Activated CD8-positive, alpha-beta T cell treated with anti-CD3 and anti-CD28 coated beads for 36 hours (primary cell): ENCODE results near the gene SPRING1. TPM values are rescaled to one million over a fixed set of nuclear protein-coding genes. Genes with fewer than 3 reads are reported as not detected.

Source experiments
- ATAC-seq: fragments of 200-7000 bp; cut with Tn5 transposase; one replicate; pipeline ENCODE4 v1.10.0; 2021; ENCODE audit warnings: mild to moderate bottlenecking, moderate library complexity
- CTCF ChIA-PET: fragments of 350-600 bp; sonication (Branson Sonifier 250); formaldehyde crosslinking; loops from one replicate; lab custom pipeline; 2021; ENCODE audit warnings: antibody characterized with exemption; lab: Charles Lee
- POLR2A ChIA-PET: fragments of 350-600 bp; sonication (Branson Sonifier 250); formaldehyde crosslinking; loops from one replicate; lab custom pipeline; 2021; ENCODE audit warnings: antibody characterized with exemption; lab: Charles Lee
- DNase-seq: peaks from one replicate; pipeline ENCODE4 v3.0.0-alpha.2; 2020
- H3K27ac Mint-ChIP-seq: one replicate; pipeline ENCODE4 v1.8.0; 2021; ENCODE audit warnings: mild to moderate bottlenecking, mixed read lengths
- H3K27me3 Mint-ChIP-seq: one replicate; pipeline ENCODE4 v1.8.0; 2021; ENCODE audit warnings: mixed read lengths
- H3K36me3 Mint-ChIP-seq: one replicate; pipeline ENCODE4 v1.8.0; 2021; ENCODE audit warnings: low read depth, mixed read lengths
- H3K4me1 Mint-ChIP-seq: one replicate; pipeline ENCODE4 v1.8.0; 2021; ENCODE audit warnings: low read depth, mixed read lengths
- H3K4me3 Mint-ChIP-seq: one replicate; pipeline ENCODE4 v1.8.0; 2021; ENCODE audit warnings: mild to moderate bottlenecking, moderate library complexity, mixed read lengths
- H3K9me3 Mint-ChIP-seq: one replicate; pipeline ENCODE4 v1.8.0; 2021; ENCODE audit warnings: mixed read lengths
- intact Hi-C: fragments of 100-400 bp; cut with micrococcal nuclease; formaldehyde crosslinking; loops from one replicate; pipeline ENCODE4 v1.10.0; 2022
- total RNA-seq, 2 experiments: library from RNA; stranded (reverse); gene quantifications; one replicate each; pipeline ENCODE4 v1.2.3, GENCODE V29; 2021
- TF ChIP-seq, protein P1 (sequence below): fragments of 200-600 bp; IDR thresholded peaks from one replicate; pipeline ENCODE4 v1.8.0; 2022; ENCODE audit warnings: antibody characterized with exemption, mild to moderate bottlenecking

Gene SPRING1
- total RNA-seq, 2 experiments from 2014 or later, result 16.0 to 17.2 TPM

DNA sequence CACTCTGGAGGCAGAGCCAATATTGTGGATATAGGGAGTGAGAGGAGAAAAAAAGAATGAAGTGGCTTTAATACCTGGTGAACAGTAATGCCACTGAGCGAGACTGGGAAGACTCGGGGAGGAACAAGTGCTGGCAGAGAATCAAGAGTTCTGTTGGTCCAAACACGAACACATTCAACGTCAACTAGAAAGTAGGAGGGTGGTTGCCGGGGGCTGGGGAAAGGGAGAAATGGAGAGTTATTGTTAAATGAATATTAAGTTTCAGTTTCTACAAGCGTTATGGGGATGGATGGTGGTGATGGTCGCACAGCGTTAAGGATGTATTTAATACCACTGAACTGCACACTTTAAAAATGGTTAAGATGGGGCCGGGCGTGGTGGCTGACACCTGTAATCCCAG is 2.8 kb downstream of the SPRING1 start:
- intact Hi-C loops, result loop anchor here (5.0 to 10.0 kb wide), 3 partner anchors 82 to 400 kb away; no protein-coding TSS in a partner anchor
- H3K27ac Mint-ChIP-seq, result no peak overlapping the region
- H3K4me3 Mint-ChIP-seq, result no peak overlapping the region
- no peaks in the 10 kb centered on the region for H3K27me3 Mint-ChIP-seq
- peaks cover 31% of the 10 kb centered on the region for H3K4me1 Mint-ChIP-seq
- DNase-seq (no peak), ATAC-seq (no peak)
- CTCF ChIA-PET, result no interaction called here
- H3K9me3 Mint-ChIP-seq, result no peaks in the 10 kb centered on the region
- TF ChIP-seq, protein P1, sequence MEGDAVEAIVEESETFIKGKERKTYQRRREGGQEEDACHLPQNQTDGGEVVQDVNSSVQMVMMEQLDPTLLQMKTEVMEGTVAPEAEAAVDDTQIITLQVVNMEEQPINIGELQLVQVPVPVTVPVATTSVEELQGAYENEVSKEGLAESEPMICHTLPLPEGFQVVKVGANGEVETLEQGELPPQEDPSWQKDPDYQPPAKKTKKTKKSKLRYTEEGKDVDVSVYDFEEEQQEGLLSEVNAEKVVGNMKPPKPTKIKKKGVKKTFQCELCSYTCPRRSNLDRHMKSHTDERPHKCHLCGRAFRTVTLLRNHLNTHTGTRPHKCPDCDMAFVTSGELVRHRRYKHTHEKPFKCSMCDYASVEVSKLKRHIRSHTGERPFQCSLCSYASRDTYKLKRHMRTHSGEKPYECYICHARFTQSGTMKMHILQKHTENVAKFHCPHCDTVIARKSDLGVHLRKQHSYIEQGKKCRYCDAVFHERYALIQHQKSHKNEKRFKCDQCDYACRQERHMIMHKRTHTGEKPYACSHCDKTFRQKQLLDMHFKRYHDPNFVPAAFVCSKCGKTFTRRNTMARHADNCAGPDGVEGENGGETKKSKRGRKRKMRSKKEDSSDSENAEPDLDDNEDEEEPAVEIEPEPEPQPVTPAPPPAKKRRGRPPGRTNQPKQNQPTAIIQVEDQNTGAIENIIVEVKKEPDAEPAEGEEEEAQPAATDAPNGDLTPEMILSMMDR, result no peak
- POLR2A ChIA-PET, result no interaction called here
- H3K36me3 Mint-ChIP-seq, result peaks cover 19% of the 10 kb centered on the region

DNA sequence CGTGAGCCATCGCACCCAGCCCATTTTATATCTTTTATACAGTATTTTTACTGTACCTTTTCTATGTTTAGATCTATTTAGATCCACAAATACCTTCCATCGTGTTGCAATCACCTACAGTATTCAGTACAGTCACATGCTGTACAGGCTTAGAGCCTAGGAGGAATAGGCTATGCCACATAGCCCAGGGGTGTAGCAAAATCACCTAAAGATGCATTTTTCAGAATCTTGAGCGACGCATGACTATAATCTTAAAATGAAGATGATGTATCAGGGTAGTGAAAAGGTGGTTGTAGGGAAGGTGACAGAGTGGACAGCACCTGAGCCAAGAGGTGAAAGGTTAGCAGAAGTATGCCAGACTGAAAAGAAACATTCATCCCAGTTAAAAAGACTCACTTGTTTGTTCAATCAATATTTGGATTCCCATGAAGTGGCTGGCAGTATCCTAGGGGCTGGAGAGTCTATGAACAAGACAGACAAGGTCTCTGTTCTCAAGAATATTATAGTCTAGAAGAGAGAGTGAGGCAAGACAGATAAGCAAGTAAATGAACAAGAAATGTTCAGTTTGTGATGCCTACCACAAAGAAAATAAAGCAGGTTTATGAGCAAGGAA is 3.6 kb downstream of the SPRING1 start:
- Mint-ChIP-seq H3K4me1 (peaks cover 31% of the 10 kb centered on the region), H3K9me3 (no peaks in the 10 kb centered on the region), H3K27ac (no peak overlapping the region), H3K36me3 (peaks cover 20% of the 10 kb centered on the region), H3K27me3 (no peaks in the 10 kb centered on the region), H3K4me3 (no peak overlapping the region)
- POLR2A ChIA-PET, result interaction anchor here (0.7 kb wide), 1 partner anchor 175 kb away, joined by 4 read pairs; the partner anchor contains the start of gene MAP1LC3B2
- TF ChIP-seq, protein P1, result no peak
- DNase-seq (no peak), ATAC-seq (no peak)
- CTCF ChIA-PET, result no interaction called here
- intact Hi-C loops, result loop anchor here (10.0 kb wide), 2 partner anchors 191 to 401 kb away; no protein-coding TSS in a partner anchor

DNA sequence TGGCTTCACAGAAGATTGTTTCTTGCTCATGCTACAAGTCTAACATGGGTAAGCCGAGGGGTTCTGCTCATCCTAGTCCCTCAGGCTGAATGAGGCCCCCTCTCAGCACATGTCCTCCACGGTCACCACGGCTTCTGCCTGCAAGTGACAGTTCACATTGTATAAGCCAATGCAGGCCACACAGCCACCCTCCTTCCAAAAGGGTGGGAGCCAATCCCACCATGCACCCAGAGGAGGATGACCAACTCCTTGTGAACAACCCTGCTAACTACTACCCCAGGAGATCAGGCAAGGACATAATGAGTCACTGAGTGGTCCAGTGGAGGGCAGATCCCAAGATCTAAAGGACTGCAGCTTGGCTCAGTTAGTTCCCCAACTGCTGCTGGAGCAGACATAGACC is 6.1 kb downstream of the SPRING1 start:
- ATAC-seq (no peak), DNase-seq (no peak)
- no peaks in the 10 kb centered on the region for H3K27me3 Mint-ChIP-seq
- ChIA-PET POLR2A (no interaction called here), CTCF (interaction anchor here (2.6 kb wide), 1 partner anchor 28 kb away, joined by 6 read pairs; no protein-coding TSS in a partner anchor)
- H3K9me3 Mint-ChIP-seq, result no peaks in the 10 kb centered on the region
- no peak overlapping the region for H3K4me3 Mint-ChIP-seq
- TF ChIP-seq, protein P1, result no peak
- H3K36me3 Mint-ChIP-seq, result peaks cover 21% of the 10 kb centered on the region
- intact Hi-C loops, result loop anchor here (10.0 kb wide), 2 partner anchors 193 to 403 kb away; no protein-coding TSS in a partner anchor
- H3K4me1 Mint-ChIP-seq, result peaks cover 29% of the 10 kb centered on the region
- H3K27ac Mint-ChIP-seq, result no peak overlapping the region

DNA sequence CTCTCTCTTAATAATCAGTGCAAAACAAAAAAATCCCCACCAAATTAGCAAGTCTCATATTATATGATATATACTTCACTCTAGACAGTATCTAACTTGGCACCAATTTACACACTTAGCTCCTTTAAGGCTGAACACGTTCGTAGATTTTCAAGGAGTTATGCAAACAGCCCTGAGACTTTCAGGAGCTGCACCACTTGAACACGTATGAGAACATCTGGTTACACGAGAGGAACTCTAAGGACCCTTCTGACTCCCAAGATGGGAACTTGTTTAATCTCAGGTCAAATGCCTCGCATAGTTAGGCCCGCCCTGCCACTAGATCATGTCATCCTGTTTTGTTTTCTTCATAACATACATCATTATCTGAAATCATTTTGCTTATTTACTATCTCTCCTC is 10.0 kb downstream of the SPRING1 start:
- Mint-ChIP-seq H3K9me3 (no peaks in the 10 kb centered on the region), H3K27ac (no peak overlapping the region), H3K27me3 (no peaks in the 10 kb centered on the region), H3K4me3 (no peak overlapping the region), H3K36me3 (peaks cover 6% of the 10 kb centered on the region), H3K4me1 (peaks cover 11% of the 10 kb centered on the region)
- TF ChIP-seq, protein P1, result no peak
- intact Hi-C loops, result no loop called here
- no peak for DNase-seq
- no peak for ATAC-seq
- ChIA-PET CTCF (interaction anchor here (1.3 to 1.6 kb wide), 2 partner anchors 24 to 187 kb away, joined by 4 to 6 read pairs; no protein-coding TSS in a partner anchor), POLR2A (no interaction called here)

DNA sequence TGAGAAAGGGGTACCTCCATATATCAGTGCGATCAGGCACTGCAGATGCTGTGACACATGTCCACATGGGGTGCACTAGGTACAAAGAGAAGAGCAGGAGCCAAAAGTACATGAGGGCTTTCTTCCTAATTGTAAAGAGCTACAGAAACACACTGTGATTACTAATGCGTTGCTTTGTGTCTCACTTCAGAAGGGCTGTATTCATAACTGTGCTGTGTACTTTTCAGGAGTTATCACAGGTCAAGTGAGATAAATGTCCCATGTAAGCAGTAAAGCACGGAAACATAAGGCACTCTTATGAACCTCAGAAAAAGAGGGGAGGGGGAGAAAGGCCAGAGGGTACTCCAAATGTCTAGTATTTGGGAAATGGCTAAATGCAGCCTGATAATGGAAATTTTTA is 10.6 kb downstream of the SPRING1 start:
- TF ChIP-seq, protein P1, result no peak
- no peaks in the 10 kb centered on the region for H3K27me3 Mint-ChIP-seq
- peaks cover 3% of the 10 kb centered on the region for H3K36me3 Mint-ChIP-seq
- no peaks in the 10 kb centered on the region for H3K9me3 Mint-ChIP-seq
- no peak overlapping the region for H3K27ac Mint-ChIP-seq
- H3K4me3 Mint-ChIP-seq, result no peak overlapping the region
- DNase-seq (no peak), ATAC-seq (no peak)
- H3K4me1 Mint-ChIP-seq, result peaks cover 13% of the 10 kb centered on the region
- ChIA-PET POLR2A (no interaction called here), CTCF (interaction anchor here (0.5 to 1.6 kb wide), 4 partner anchors 9 to 393 kb away, joined by 3 to 6 read pairs (median 4); no protein-coding TSS in a partner anchor)
- intact Hi-C loops, result no loop called here
